Pancreas (tissue), 10 donors: ENCODE data around the gene ATP13A2. TPM values are rescaled to one million over a fixed set of nuclear protein-coding genes. Genes with fewer than 3 reads are reported as not detected.
A peak's percentile ranks its signal among the peaks of the same experiment; 100 is the strongest.

Source experiments
- ATAC-seq, 4 donors: fragments of 200-7000 bp; cut with Tn5 transposase; one replicate each; pipeline versions ENCODE4 v1.8.0 to v1.9.1; 2020; ENCODE audit warnings: mild to moderate bottlenecking in 4 of 4, moderate library complexity in 4 of 4
- DNase-seq, 6 donors: peaks; one replicate each; pipeline ENCODE4 v3.0.0-alpha.2; 2020
- FAIRE-seq: peaks from 2 replicates; lab custom pipeline; 2012; peaks lifted over from hg19 to GRCh38; lab: Jason Lieb, UNC
- H3K27ac ChIP-seq, 4 donors: fragments of 200-600 bp; sonication (generic); 1 replicate in 3 of 4; 2 replicates in 1 of 4; pipeline versions ENCODE4 v1.5.0 to v1.8.0; 2020
- H3K27me3 ChIP-seq, 4 donors: fragments of 200-600 bp; one replicate each; pipeline ENCODE4 v1.8.0; 2021
- H3K36me3 ChIP-seq, 3 donors: fragments of 200-600 bp; sonication (generic) in 1 of 3; one replicate each; pipeline versions ENCODE4 v1.5.0 to v1.8.0; 2020 to 2021
- H3K4me1 ChIP-seq, 3 donors: fragments of 200-600 bp; one replicate each; pipeline ENCODE4 v1.8.0; 2021
- H3K4me3 ChIP-seq, 4 donors: fragments of 200-600 bp; sonication (generic) in 2 of 4; one replicate each; pipeline versions ENCODE4 v1.5.0 to v1.8.0; 2020 to 2021
- H3K9me3 ChIP-seq, 4 donors: fragments of 200-600 bp; one replicate each; pipeline ENCODE4 v1.8.0; 2021
- CTCF ChIP-seq, 4 donors: fragments of 200-600 bp; sonication (generic) in 3 of 4; IDR thresholded peaks; one replicate each; pipeline versions ENCODE4 v1.5.0 to v1.8.0; 2021; ENCODE audit warnings: antibody characterized with exemption in 4 of 4
- WGBS, 2 donors: extraction: QIAGEN DNeasy Blood & Tissue Kit; methylation state at CpG; one replicate each; pipeline ENCODE4 v1.1.7; 2013; 5-methylcytosine and 5-hydroxymethylcytosine counted together
- intact Hi-C, 3 donors: fragments of 100-400 bp; cut with DNase I; formaldehyde crosslinking; loops; one replicate each; pipeline versions ENCODE4 v1.11.1 to v1.14.2; 2022
- polyA plus RNA-seq, 2 donors: library from polyadenylated mRNA; stranded (reverse); fragments of 200-250 nt; gene quantifications; one replicate each; pipeline ENCODE4 v1.2.3, GENCODE V29; 2013
- total RNA-seq, 6 donors: library from RNA; stranded (reverse); fragmentation: NEBNext Ultra II Directional in 4 of 6; extraction: Animal tissue kit (Norgen Biotek cat#: 25700) in 4 of 6; gene quantifications; one replicate each; pipeline versions ENCODE4 v1.2.1 to v1.2.4, GENCODE V29; 2021 to 2023
- donor health status: healthy with polysubstance abuse.
- donor health status: DM: no; HTN: no; CAD: no; lungs with moderate emphysema.
- donor health status: DM: no; HTN: no; CAD: no.
- donor health status: control.
- donor health status: control.
- donor health status: Bipolar disorder and iron deficiency.
- donor health status: DM: yes; HTN: yes; CAD: no.
- donor health status: DM: no; HTN: no; CAD: no.
- donor health status: DM: no; HTN: no; CAD: no.
- donor health status: DM: yes; HTN: yes; CAD: no.

ATP13A2 gene, protein sequence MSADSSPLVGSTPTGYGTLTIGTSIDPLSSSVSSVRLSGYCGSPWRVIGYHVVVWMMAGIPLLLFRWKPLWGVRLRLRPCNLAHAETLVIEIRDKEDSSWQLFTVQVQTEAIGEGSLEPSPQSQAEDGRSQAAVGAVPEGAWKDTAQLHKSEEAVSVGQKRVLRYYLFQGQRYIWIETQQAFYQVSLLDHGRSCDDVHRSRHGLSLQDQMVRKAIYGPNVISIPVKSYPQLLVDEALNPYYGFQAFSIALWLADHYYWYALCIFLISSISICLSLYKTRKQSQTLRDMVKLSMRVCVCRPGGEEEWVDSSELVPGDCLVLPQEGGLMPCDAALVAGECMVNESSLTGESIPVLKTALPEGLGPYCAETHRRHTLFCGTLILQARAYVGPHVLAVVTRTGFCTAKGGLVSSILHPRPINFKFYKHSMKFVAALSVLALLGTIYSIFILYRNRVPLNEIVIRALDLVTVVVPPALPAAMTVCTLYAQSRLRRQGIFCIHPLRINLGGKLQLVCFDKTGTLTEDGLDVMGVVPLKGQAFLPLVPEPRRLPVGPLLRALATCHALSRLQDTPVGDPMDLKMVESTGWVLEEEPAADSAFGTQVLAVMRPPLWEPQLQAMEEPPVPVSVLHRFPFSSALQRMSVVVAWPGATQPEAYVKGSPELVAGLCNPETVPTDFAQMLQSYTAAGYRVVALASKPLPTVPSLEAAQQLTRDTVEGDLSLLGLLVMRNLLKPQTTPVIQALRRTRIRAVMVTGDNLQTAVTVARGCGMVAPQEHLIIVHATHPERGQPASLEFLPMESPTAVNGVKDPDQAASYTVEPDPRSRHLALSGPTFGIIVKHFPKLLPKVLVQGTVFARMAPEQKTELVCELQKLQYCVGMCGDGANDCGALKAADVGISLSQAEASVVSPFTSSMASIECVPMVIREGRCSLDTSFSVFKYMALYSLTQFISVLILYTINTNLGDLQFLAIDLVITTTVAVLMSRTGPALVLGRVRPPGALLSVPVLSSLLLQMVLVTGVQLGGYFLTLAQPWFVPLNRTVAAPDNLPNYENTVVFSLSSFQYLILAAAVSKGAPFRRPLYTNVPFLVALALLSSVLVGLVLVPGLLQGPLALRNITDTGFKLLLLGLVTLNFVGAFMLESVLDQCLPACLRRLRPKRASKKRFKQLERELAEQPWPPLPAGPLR
- total RNA-seq: 10 to 100 TPM; 44.0 to 64.1 (median 52.6) TPM
- 10 to 100 TPM; 33.2 to 38.0 TPM for polyA plus RNA-seq

GRCh38 chr1:17011439-17012307, at the start of gene ATP13A2:
Gene ATP13A2, minus strand, starts transcription at chr1:17011928. Its CDS starts 190 bp downstream, at chr1:17011738.
- Histone ChIP-seq H3K4me1 (peaks cover 6 to 35% (median 18%) of the 10 kb centered on the region in 3 donors), H3K4me3 (peak within 1 kb of the TSS; percentile 76 to 97 (median 92)), H3K27me3 (no peaks in the 10 kb centered on the region), H3K9me3 (no peaks in the 10 kb centered on the region), H3K27ac (peak within 1 kb of the TSS in 3 of 4 donors; percentile 16 to 58 (median 51)), H3K36me3 (no peaks in the 10 kb centered on the region)
- TF ChIP-seq CTCF (IDR thresholded peaks at IDR 0.05): no peak
- ATAC-seq (peak; percentile 89 to 94 (median 94)), DNase-seq (peak; percentile 80 to 93 (median 84)), FAIRE-seq (no peak)
- WGBS, 2 donors: 1% methylated on average over 43 to 94 of the region's 94 CpGs
- intact Hi-C loops: no loop called here

DNA sequence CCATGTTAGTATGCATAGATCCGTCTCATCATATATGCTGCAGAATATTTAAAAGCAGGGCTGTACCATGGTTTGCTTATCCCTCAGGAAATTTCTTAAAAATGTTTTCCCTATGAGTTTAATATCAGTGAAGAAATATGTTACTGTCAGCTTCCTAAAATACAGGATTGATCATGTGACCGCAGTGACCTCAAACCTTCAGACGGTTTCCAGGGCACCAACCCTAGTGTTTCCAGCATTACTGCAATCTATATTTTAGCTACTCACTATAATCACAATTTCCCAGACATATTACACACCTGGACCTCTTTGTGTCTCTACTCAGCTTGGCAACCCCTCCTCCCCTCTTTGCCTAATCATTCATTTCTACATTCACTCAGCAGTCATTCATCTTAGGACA, 49.8 kb upstream of the ATP13A2 start:
- intact Hi-C loops: loop anchor here in 1 of 3 donors (5.0 kb wide), 1 partner anchor 176 kb away; no protein-coding TSS in a partner anchor
- H3K9me3 ChIP-seq: no peaks in the 10 kb centered on the region
- ATAC-seq (no peak), FAIRE-seq (no peak), DNase-seq (no peak)
- H3K27me3 ChIP-seq: no peaks in the 10 kb centered on the region
- no peaks in the 10 kb centered on the region for H3K36me3 ChIP-seq
- H3K4me1 ChIP-seq: no peaks in the 10 kb centered on the region
- TF ChIP-seq CTCF (IDR thresholded peaks at IDR 0.05): no peak
- H3K27ac ChIP-seq: no peak overlapping the region
- WGBS, 2 donors: 73 to 76% methylated on average over 3 of the region's 3 CpGs
- no peak overlapping the region for H3K4me3 ChIP-seq

DNA sequence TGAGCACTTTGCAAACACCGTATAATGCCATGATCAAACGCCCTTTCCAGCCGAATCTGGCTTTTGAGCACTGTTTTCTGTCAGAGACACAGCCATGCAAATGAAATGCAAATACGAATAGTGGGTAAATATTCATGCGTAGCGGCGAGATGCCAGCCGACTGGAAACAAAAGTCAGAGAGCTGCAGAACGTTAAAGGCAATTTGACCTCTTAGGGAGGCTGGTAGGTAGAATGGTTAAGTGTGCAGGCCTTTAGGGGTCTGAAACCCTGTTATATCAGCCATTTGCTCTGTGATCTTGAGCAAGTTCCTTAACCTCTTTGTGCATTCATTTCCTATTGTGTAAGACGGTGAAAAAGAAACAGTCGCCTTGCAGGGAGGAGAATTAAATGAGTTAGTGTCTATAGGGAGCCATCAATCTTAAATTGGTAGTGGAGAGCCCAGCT, 48.6 kb upstream of the ATP13A2 start:
- TF ChIP-seq CTCF (IDR thresholded peaks at IDR 0.05): no peak
- FAIRE-seq: no peak
- peak in 1 of 4 donors; percentile 6 for ATAC-seq
- intact Hi-C loops: loop anchor here in 1 of 3 donors (5.0 kb wide), 1 partner anchor 177 kb away; no protein-coding TSS in a partner anchor
- 46 to 55% methylated on average over 11 of the region's 11 CpGs for WGBS, 2 donors
- H3K4me3 ChIP-seq: no peak overlapping the region
- H3K27ac ChIP-seq: no peak overlapping the region
- DNase-seq: no peak
- no peaks in the 10 kb centered on the region for H3K9me3 ChIP-seq
- no peaks in the 10 kb centered on the region for H3K4me1 ChIP-seq
- no peaks in the 10 kb centered on the region for H3K27me3 ChIP-seq
- no peaks in the 10 kb centered on the region for H3K36me3 ChIP-seq
